Ectodermal cell (in vitro differentiated cells): Measurements from ENCODE around the gene CACNG6.
A peak's percentile ranks its signal among the peaks of the same experiment; 100 is the strongest.

Source experiments
- H3K27ac ChIP-seq: 2 replicates; pipeline ENCODE4 v1.7.0; 2013; ENCODE audit warnings: mild to moderate bottlenecking, low read depth, low read length; ENCODE audit not compliant: insufficient read depth, poor library complexity, severe bottlenecking
- H3K27me3 ChIP-seq: 2 replicates; pipeline ENCODE4 v1.7.0; 2013; ENCODE audit warnings: mild to moderate bottlenecking, low read length; ENCODE audit not compliant: insufficient read depth, control insufficient read depth, poor library complexity, severe bottlenecking
- H3K36me3 ChIP-seq: one replicate; pipeline ENCODE4 v1.7.0; 2013; ENCODE audit warnings: low read length; ENCODE audit not compliant: control insufficient read depth, insufficient read depth
- H3K4me1 ChIP-seq: one replicate; pipeline ENCODE4 v1.7.0; 2013; ENCODE audit warnings: low read length; ENCODE audit not compliant: control insufficient read depth, insufficient read depth
- H3K4me3 ChIP-seq: 2 replicates; pipeline ENCODE4 v1.7.0; 2013; ENCODE audit warnings: low read depth, low read length, control low read depth; ENCODE audit not compliant: insufficient read depth
- H3K9me3 ChIP-seq: 2 replicates; pipeline ENCODE4 v1.7.0; 2013; ENCODE audit warnings: mild to moderate bottlenecking, low read length, moderate library complexity; ENCODE audit not compliant: control insufficient read depth
- WGBS, 2 experiments: methylation state at CpG; one replicate each; pipeline ENCODE4 v1.1.7; 2013; ENCODE audit warnings: missing lambda C conversion rate in 2 of 2; 5-methylcytosine and 5-hydroxymethylcytosine counted together

Gene CACNG6

DNA sequence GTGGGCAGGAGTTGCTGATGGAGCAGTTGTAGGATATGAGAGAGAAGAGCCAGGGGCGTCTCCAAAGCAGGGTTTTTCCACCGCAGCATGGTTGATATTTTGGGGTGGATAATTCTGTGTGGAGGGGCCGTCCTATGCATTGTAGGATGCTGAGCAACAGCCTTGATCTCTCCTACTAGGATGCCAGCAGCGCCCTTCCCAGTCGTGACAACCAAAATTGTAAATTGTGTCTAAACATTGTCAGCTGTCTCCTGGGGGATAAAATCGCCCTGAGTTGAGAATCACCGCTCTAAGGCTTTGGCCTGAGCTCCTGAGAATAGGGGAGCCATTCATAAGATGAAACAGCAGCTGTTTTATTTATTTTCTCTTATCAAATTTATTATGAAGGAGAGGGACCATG is 24.5 kb upstream of the CACNG6 start:
- H3K9me3 ChIP-seq, result no peaks in the 10 kb centered on the region
- H3K36me3 ChIP-seq, result no peaks in the 10 kb centered on the region
- H3K27ac ChIP-seq, result no peak overlapping the region
- H3K27me3 ChIP-seq, result peaks cover 27% of the 10 kb centered on the region
- WGBS, 2 experiments, result 91 to 94% methylated on average over 7 of the region's 7 CpGs
- H3K4me1 ChIP-seq, result peaks cover 1% of the 10 kb centered on the region
- no peak overlapping the region for H3K4me3 ChIP-seq

DNA sequence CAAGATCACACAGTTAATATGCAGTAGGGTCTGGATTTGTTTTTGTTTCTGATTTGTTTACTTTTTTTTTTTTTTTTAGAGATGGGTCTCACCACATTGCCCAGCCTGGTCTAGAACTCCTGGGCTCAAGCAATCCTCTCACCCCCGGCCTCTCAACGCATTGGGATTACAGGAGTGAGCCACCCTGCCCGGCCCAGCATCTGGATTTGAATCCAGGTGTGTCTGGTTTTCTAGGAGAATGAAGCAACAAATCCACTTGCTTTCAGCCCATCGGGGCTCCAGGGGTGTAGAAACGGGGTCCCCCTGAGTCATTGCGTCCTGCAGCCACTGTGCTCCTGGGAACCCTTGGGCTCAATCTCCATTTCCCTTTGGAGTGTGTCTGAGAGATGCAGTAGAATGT is 22.1 kb upstream of the CACNG6 start:
- no peak overlapping the region for H3K27ac ChIP-seq
- peaks cover 4% of the 10 kb centered on the region for H3K27me3 ChIP-seq
- WGBS, 2 experiments, result 97% methylated on average over 6 of the region's 6 CpGs
- H3K4me3 ChIP-seq, result no peak overlapping the region
- no peaks in the 10 kb centered on the region for H3K9me3 ChIP-seq
- no peaks in the 10 kb centered on the region for H3K4me1 ChIP-seq
- H3K36me3 ChIP-seq, result no peaks in the 10 kb centered on the region

DNA sequence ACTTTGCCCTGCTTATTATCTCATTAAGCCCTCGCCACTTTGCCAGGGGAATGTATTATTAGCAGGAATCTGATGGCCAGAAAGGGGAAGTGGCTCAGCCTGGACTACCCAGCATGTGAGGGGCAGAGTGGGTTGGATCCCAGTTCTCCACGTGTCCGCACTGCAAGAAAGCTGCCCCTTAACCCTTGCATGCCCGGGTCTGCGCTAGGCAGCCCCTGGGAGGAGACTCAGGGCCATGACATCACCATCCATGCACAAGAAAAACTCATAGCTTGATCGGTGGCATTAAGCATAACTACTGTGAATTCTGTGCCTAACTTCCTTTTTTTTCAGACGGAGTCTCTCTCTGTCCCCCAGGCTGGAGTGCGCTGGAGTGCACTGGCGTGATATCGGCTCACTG is 19.8 kb upstream of the CACNG6 start:
- H3K4me1 ChIP-seq, result no peaks in the 10 kb centered on the region
- no peaks in the 10 kb centered on the region for H3K27me3 ChIP-seq
- no peaks in the 10 kb centered on the region for H3K36me3 ChIP-seq
- H3K4me3 ChIP-seq, result no peak overlapping the region
- no peak overlapping the region for H3K27ac ChIP-seq
- 79 to 80% methylated on average over 10 of the region's 10 CpGs for WGBS, 2 experiments
- no peaks in the 10 kb centered on the region for H3K9me3 ChIP-seq

DNA sequence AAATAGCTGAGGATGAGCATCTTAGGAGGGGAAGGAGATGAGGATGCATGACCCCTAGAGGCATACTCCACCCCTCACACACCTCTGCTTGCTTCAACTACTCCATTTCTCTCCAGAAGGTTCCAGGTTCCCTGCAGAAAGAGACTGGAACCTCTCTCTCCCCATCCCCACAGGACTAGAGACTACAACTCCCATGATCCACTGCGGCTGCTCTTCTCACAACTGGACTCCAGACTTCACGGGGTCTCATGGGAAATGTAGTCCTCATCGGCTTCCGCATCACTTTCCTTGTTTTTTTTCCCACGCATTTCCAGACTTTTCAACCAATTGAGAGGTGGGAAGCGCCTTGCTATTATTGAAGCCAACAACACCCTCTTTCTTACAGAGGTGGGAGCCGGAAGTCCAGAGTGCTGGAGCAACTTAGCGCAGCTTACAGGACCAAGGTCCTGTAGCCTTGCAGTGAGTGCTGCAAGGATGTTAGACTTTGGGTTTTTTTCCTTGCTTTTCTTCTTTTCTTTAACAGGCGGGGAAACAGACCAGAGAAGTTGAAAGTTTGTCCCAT is 13.9 kb upstream of the CACNG6 start:
- H3K4me3 ChIP-seq, result peak overlapping the region; percentile 61
- 4 to 6% methylated on average over 8 to 9 of the region's 9 CpGs for WGBS, 2 experiments
- H3K27ac ChIP-seq, result peak overlapping the region; percentile 18

GRCh38 chr19:53977991-53978731 is 13.3 kb upstream of the CACNG6 start:
- H3K4me1 ChIP-seq, result peaks cover 8% of the 10 kb centered on the region
- 1 to 2% methylated on average over 54 of the region's 54 CpGs for WGBS, 2 experiments
- H3K27ac ChIP-seq, result peak overlapping the region; percentile 18
- no peaks in the 10 kb centered on the region for H3K9me3 ChIP-seq
- peak overlapping the region; percentile 61 for H3K4me3 ChIP-seq
- no peaks in the 10 kb centered on the region for H3K36me3 ChIP-seq
- peaks cover 33% of the 10 kb centered on the region for H3K27me3 ChIP-seq

More for the DNA sequence above, 13.9 kb upstream of the CACNG6 start:
- no peaks in the 10 kb centered on the region for H3K36me3 ChIP-seq
- no peaks in the 10 kb centered on the region for H3K9me3 ChIP-seq
- peaks cover 32% of the 10 kb centered on the region for H3K27me3 ChIP-seq
- H3K4me1 ChIP-seq, result peaks cover 8% of the 10 kb centered on the region

DNA sequence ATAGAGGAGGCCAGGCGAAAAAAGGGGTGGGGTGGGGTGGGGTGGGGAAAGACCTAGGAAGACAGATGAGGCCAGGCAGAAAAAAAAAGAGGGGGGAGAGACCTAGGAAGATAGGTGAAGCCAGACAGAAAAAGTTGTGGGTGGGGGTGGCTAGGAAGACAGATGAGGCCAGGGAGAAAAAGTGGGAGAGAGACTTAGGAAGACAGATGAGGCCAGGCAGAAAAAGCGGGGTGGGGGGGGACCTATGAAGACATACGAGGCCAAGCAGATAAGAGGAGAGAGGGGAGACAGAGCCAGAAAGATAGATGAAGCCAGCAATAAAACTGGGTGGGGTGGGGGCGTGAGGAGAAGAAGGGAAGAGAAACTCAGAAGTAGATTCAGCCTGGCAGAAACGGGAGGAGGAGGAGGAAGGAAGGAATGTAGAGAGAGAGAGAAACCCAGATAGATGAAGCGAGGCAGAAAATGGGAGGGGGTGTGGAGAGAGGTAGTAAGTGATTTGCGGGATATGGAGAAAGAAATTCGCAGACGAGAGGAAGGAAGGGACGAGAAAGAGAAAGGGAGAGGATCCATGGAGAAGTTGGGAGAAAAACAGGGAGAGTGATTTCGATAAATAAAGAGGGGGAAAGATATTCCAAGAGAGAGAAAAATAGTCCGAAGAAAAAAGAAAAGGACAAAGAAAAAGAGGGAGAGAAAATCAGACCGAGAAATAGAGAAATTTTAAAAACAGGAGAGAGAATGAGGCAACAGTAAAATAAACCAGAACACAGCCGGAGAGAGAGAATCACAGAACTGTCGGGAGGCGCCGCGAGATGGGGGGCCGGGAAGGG is 12.2 kb upstream of the CACNG6 start:
- Histone ChIP-seq H3K36me3 (no peaks in the 10 kb centered on the region), H3K4me1 (peaks cover 8% of the 10 kb centered on the region), H3K4me3 (peak overlapping the region; percentile 56), H3K27me3 (peaks cover 44% of the 10 kb centered on the region), H3K27ac (no peak overlapping the region), H3K9me3 (no peaks in the 10 kb centered on the region)
- WGBS, 2 experiments, result 3 to 4% methylated on average over 19 of the region's 19 CpGs

GRCh38 chr19:53980539-53981375 is 10.7 kb upstream of the CACNG6 start:
- H3K27me3 ChIP-seq, result peaks cover 54% of the 10 kb centered on the region
- no peaks in the 10 kb centered on the region for H3K9me3 ChIP-seq
- H3K4me1 ChIP-seq, result peaks cover 8% of the 10 kb centered on the region
- no peak overlapping the region for H3K27ac ChIP-seq
- 12 to 13% methylated on average over 20 of the region's 20 CpGs for WGBS, 2 experiments
- H3K4me3 ChIP-seq, result peak overlapping the region; percentile 56
- H3K36me3 ChIP-seq, result no peaks in the 10 kb centered on the region

- Histone ChIP-seq H3K27me3 (peaks cover 54% of the 10 kb centered on the region), H3K9me3 (no peaks in the 10 kb centered on the region), H3K27ac (no peak overlapping the region), H3K4me1 (peaks cover 8% of the 10 kb centered on the region), H3K4me3 (no peak overlapping the region), H3K36me3 (no peaks in the 10 kb centered on the region)
- WGBS, 2 experiments, result 60 to 61% methylated on average over 13 of the region's 13 CpGs
These were observed 10.0 kb upstream of the CACNG6 start for GRCh38 chr19:53981376-53981951.

DNA sequence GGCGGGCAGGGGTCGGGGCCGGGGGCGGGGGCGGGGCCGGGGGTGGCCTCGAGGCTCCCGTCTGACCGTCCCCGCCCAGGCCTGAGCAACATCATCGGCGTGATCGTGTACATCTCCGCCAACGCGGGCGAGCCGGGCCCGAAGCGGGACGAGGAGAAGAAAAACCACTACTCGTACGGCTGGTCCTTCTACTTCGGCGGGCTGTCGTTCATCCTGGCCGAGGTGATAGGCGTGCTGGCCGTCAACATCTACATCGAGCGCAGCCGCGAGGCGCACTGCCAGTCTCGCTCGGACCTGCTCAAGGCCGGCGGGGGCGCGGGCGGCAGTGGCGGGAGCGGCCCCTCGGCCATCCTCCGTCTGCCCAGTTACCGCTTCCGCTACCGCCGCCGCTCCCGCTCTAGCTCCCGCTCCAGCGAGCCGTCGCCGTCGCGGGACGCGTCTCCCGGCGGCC is 9.4 kb upstream of the CACNG6 start:
- H3K4me1 ChIP-seq, result peaks cover 8% of the 10 kb centered on the region
- no peaks in the 10 kb centered on the region for H3K36me3 ChIP-seq
- H3K4me3 ChIP-seq, result peak overlapping the region; percentile 13
- WGBS, 2 experiments, result 5% methylated on average over 62 of the region's 62 CpGs
- H3K27ac ChIP-seq, result no peak overlapping the region
- peaks cover 54% of the 10 kb centered on the region for H3K27me3 ChIP-seq
- H3K9me3 ChIP-seq, result no peaks in the 10 kb centered on the region
